GM12875 (cell line): Measurements from ENCODE around the gene LRRTM4.
"Not testable (repeated sequence)": the region's sequence is repeated elsewhere in the genome, so short reads cannot be mapped to it uniquely, and the experiment has no call there.

Experiments used
- H3K4me3 ChIP-seq: one replicate; pipeline ENCODE4 v1.5.1; 2011; ENCODE audit warnings: low read depth, low read length, control low read depth
- CTCF ChIP-seq: IDR thresholded peaks from 2 replicates; pipeline ENCODE4 v1.5.1; 2011; ENCODE audit warnings: low read depth, mild to moderate bottlenecking, control low read depth, inconsistent platforms, low read length, moderate library complexity, borderline replicate concordance; ENCODE audit not compliant: insufficient read depth

The LRRTM4 gene

GRCh38 chr2:77142141-77142540 lies 380.0 kb downstream of the LRRTM4 start:
- no peak for TF ChIP-seq CTCF

GRCh38 chr2:77128479-77128878 lies 393.7 kb downstream of the LRRTM4 start:
- not testable (repeated sequence) for H3K4me3 ChIP-seq

More at GRCh38 chr2:77142141-77142540, 380.0 kb downstream of the LRRTM4 start:
- no peak overlapping the region for H3K4me3 ChIP-seq

- H3K4me3 ChIP-seq: no peak overlapping the region
- no peak for TF ChIP-seq CTCF
These were observed 394.8 kb downstream of the LRRTM4 start for GRCh38 chr2:77127345-77127744.

GRCh38 chr2:77121518-77121917 lies 400.7 kb downstream of the LRRTM4 start:
- no peak overlapping the region for H3K4me3 ChIP-seq
- TF ChIP-seq CTCF: no peak

GRCh38 chr2:77119333-77119732 lies 402.8 kb downstream of the LRRTM4 start:
- no peak for TF ChIP-seq CTCF
- H3K4me3 ChIP-seq: no peak overlapping the region

GRCh38 chr2:77108915-77109314 lies 413.3 kb downstream of the LRRTM4 start:
- H3K4me3 ChIP-seq: no peak overlapping the region

GRCh38 chr2:77105008-77105407 lies 417.2 kb downstream of the LRRTM4 start:
- no peak for TF ChIP-seq CTCF

More at GRCh38 chr2:77108915-77109314, 413.3 kb downstream of the LRRTM4 start:
- no peak for TF ChIP-seq CTCF

GRCh38 chr2:77104554-77104953 lies 417.6 kb downstream of the LRRTM4 start:
- H3K4me3 ChIP-seq: no peak overlapping the region
- TF ChIP-seq CTCF: no peak

More at GRCh38 chr2:77105008-77105407, 417.2 kb downstream of the LRRTM4 start:
- H3K4me3 ChIP-seq: no peak overlapping the region
